Measurements from ENCODE around the gene CDK5R2.

- TF ChIP-seq CTCF (conservative IDR thresholded peaks at IDR 0.05) (no peak), EZH2 (IDR thresholded peaks at IDR 0.05; ENCODE audit: low read depth) (no peak)
Measured at GRCh38 chr2:218944759-218945404, 14.6 kb upstream of the CDK5R2 start.
